ENCODE results near the gene TSR3. TPM values are rescaled to one million over a fixed set of nuclear protein-coding genes. Genes with fewer than 3 reads are reported as not detected.

The TSR3 gene
- total and polyA plus RNA-seq, 5 donors: 49.6 to 58.5 (median 53.7) TPM

- ATAC-seq (no peak), DNase-seq (peak in 2 of 3 donors; percentile 55 to 59)
- Histone ChIP-seq H3K4me1 (ENCODE audit: control insufficient read depth, insufficient read depth, low read length) (no peaks in the 10 kb centered on the region), H3K9me3 (ENCODE audit: control insufficient read depth, low read length) (no peaks in the 10 kb centered on the region), H3K4me3 (ENCODE audit: low read length) (no peak overlapping the region), H3K27me3 (ENCODE audit: control insufficient read depth, insufficient read depth) (no peaks in the 10 kb centered on the region), H3K27ac (ENCODE audit: low read length) (no peak overlapping the region)
- WGBS: 86% methylated on average over 22 of the region's 22 CpGs
- intact Hi-C loops (cut with DNase I): no loop called here
These were observed 12.8 kb upstream of the TSR3 start for GRCh38 chr16:1364510-1364909.

GRCh38 chr16:1363501-1364041 lies 11.9 kb upstream of the TSR3 start:
- 51% methylated on average over 18 of the region's 18 CpGs for WGBS
- DNase-seq (peak in 2 of 3 donors; percentile 79 to 80), ATAC-seq (peak; percentile 56 to 62)
- H3K27ac ChIP-seq (ENCODE audit: low read length): no peak overlapping the region
- intact Hi-C loops (cut with DNase I): no loop called here
- no peaks in the 10 kb centered on the region for H3K27me3 ChIP-seq (ENCODE audit: control insufficient read depth, insufficient read depth)
- no peaks in the 10 kb centered on the region for H3K4me1 ChIP-seq (ENCODE audit: control insufficient read depth, insufficient read depth, low read length)
- H3K4me3 ChIP-seq (ENCODE audit: low read length): no peak overlapping the region
- H3K9me3 ChIP-seq (ENCODE audit: control insufficient read depth, low read length): no peaks in the 10 kb centered on the region

- WGBS: 86% methylated on average over 11 of the region's 11 CpGs
- H3K4me3 ChIP-seq (ENCODE audit: low read length): no peak overlapping the region
- no peaks in the 10 kb centered on the region for H3K4me1 ChIP-seq (ENCODE audit: control insufficient read depth, insufficient read depth, low read length)
- DNase-seq: peak in 1 of 3 donors; percentile 29
- no peak for ATAC-seq
- no peaks in the 10 kb centered on the region for H3K27me3 ChIP-seq (ENCODE audit: control insufficient read depth, insufficient read depth)
- H3K27ac ChIP-seq (ENCODE audit: low read length): no peak overlapping the region
- intact Hi-C loops (cut with DNase I): no loop called here
- H3K9me3 ChIP-seq (ENCODE audit: control insufficient read depth, low read length): no peaks in the 10 kb centered on the region
These were observed 11.1 kb upstream of the TSR3 start for GRCh38 chr16:1362807-1363206.

- Histone ChIP-seq H3K9me3 (ENCODE audit: control insufficient read depth, low read length) (no peaks in the 10 kb centered on the region), H3K4me3 (ENCODE audit: low read length) (no peak overlapping the region), H3K27ac (ENCODE audit: low read length) (no peak overlapping the region), H3K4me1 (ENCODE audit: control insufficient read depth, insufficient read depth, low read length) (no peaks in the 10 kb centered on the region), H3K27me3 (ENCODE audit: control insufficient read depth, insufficient read depth) (no peaks in the 10 kb centered on the region)
- DNase-seq (peak in 2 of 3 donors; percentile 49 to 50), ATAC-seq (no peak)
- intact Hi-C loops (cut with DNase I): no loop called here
- WGBS: 94% methylated on average over 43 of the region's 43 CpGs
These were observed 10.1 kb upstream of the TSR3 start for GRCh38 chr16:1361685-1362360.

- Histone ChIP-seq H3K27me3 (ENCODE audit: control insufficient read depth, insufficient read depth) (no peaks in the 10 kb centered on the region), H3K4me1 (ENCODE audit: control insufficient read depth, insufficient read depth, low read length) (no peaks in the 10 kb centered on the region), H3K27ac (ENCODE audit: low read length) (no peak overlapping the region), H3K4me3 (ENCODE audit: low read length) (no peak overlapping the region), H3K9me3 (ENCODE audit: control insufficient read depth, low read length) (no peaks in the 10 kb centered on the region)
- 78% methylated on average over 19 of the region's 19 CpGs for WGBS
- peak in 1 of 2 donors; percentile 19 for ATAC-seq
- peak in 2 of 3 donors; percentile 37 for DNase-seq
- intact Hi-C loops (cut with DNase I): no loop called here
These were observed 6.4 kb upstream of the TSR3 start for GRCh38 chr16:1357906-1358566.

GRCh38 chr16:1356061-1356900 lies 4.6 kb upstream of the TSR3 start:
- H3K27me3 ChIP-seq (ENCODE audit: control insufficient read depth, insufficient read depth): no peaks in the 10 kb centered on the region
- intact Hi-C loops (cut with DNase I): no loop called here
- peak; percentile 7 for ATAC-seq
- 82% methylated on average over 33 of the region's 33 CpGs for WGBS
- no peak overlapping the region for H3K4me3 ChIP-seq (ENCODE audit: low read length)
- no peaks in the 10 kb centered on the region for H3K4me1 ChIP-seq (ENCODE audit: control insufficient read depth, insufficient read depth, low read length)
- peak in 1 of 3 donors; percentile 53 for DNase-seq
- H3K27ac ChIP-seq (ENCODE audit: low read length): no peak overlapping the region
- no peaks in the 10 kb centered on the region for H3K9me3 ChIP-seq (ENCODE audit: control insufficient read depth, low read length)

- ATAC-seq (no peak), DNase-seq (no peak)
- no peaks in the 10 kb centered on the region for H3K9me3 ChIP-seq (ENCODE audit: control insufficient read depth, low read length)
- no peak overlapping the region for H3K4me3 ChIP-seq (ENCODE audit: low read length)
- no peak overlapping the region for H3K27ac ChIP-seq (ENCODE audit: low read length)
- intact Hi-C loops (cut with DNase I): no loop called here
- H3K4me1 ChIP-seq (ENCODE audit: control insufficient read depth, insufficient read depth, low read length): peaks cover 3% of the 10 kb centered on the region
- no peaks in the 10 kb centered on the region for H3K27me3 ChIP-seq (ENCODE audit: control insufficient read depth, insufficient read depth)
- WGBS: 80% methylated on average over 15 of the region's 15 CpGs
These were observed 3.9 kb upstream of the TSR3 start for GRCh38 chr16:1355591-1355990.

GRCh38 chr16:1354815-1355540 lies 3.3 kb upstream of the TSR3 start:
- WGBS: 87% methylated on average over 49 of the region's 49 CpGs
- intact Hi-C loops (cut with DNase I): no loop called here
- H3K4me1 ChIP-seq (ENCODE audit: control insufficient read depth, insufficient read depth, low read length): peaks cover 4% of the 10 kb centered on the region
- H3K4me3 ChIP-seq (ENCODE audit: low read length): no peak overlapping the region
- no peaks in the 10 kb centered on the region for H3K27me3 ChIP-seq (ENCODE audit: control insufficient read depth, insufficient read depth)
- no peak for DNase-seq
- no peak for ATAC-seq
- H3K27ac ChIP-seq (ENCODE audit: low read length): no peak overlapping the region
- no peaks in the 10 kb centered on the region for H3K9me3 ChIP-seq (ENCODE audit: control insufficient read depth, low read length)

- Histone ChIP-seq H3K4me3 (ENCODE audit: low read length) (peak overlapping the region; percentile 75), H3K4me1 (ENCODE audit: control insufficient read depth, insufficient read depth, low read length) (peaks cover 4% of the 10 kb centered on the region), H3K27me3 (ENCODE audit: control insufficient read depth, insufficient read depth) (no peaks in the 10 kb centered on the region), H3K9me3 (ENCODE audit: control insufficient read depth, low read length) (no peaks in the 10 kb centered on the region), H3K27ac (ENCODE audit: low read length) (no peak overlapping the region)
- under 1% methylated on average over 35 of the region's 35 CpGs for WGBS
- intact Hi-C loops (cut with DNase I): no loop called here
- DNase-seq: no peak
- ATAC-seq: peak in 1 of 2 donors; percentile 2
These were observed 480 bp downstream of the TSR3 start for GRCh38 chr16:1351215-1351581.

- H3K9me3 ChIP-seq (ENCODE audit: control insufficient read depth, low read length): no peaks in the 10 kb centered on the region
- ATAC-seq (no peak), DNase-seq (no peak)
- peaks cover 4% of the 10 kb centered on the region for H3K4me1 ChIP-seq (ENCODE audit: control insufficient read depth, insufficient read depth, low read length)
- no peaks in the 10 kb centered on the region for H3K27me3 ChIP-seq (ENCODE audit: control insufficient read depth, insufficient read depth)
- 82% methylated on average over 19 of the region's 19 CpGs for WGBS
- intact Hi-C loops (cut with DNase I): no loop called here
- no peak overlapping the region for H3K4me3 ChIP-seq (ENCODE audit: low read length)
- H3K27ac ChIP-seq (ENCODE audit: low read length): no peak overlapping the region
These were observed 987 bp downstream of the TSR3 start for GRCh38 chr16:1350691-1351090.
